ENCODE data around the gene TMEM117. TPM values are rescaled to one million over a fixed set of nuclear protein-coding genes. Genes with fewer than 3 reads are reported as not detected.
"Not testable (repeated sequence)": the region's sequence is repeated elsewhere in the genome, so short reads cannot be mapped to it uniquely, and the experiment has no call there.

The TMEM117 gene
- total RNA-seq, 2 experiments from 2014 or later = 0.50 to 0.63 TPM

DNA sequence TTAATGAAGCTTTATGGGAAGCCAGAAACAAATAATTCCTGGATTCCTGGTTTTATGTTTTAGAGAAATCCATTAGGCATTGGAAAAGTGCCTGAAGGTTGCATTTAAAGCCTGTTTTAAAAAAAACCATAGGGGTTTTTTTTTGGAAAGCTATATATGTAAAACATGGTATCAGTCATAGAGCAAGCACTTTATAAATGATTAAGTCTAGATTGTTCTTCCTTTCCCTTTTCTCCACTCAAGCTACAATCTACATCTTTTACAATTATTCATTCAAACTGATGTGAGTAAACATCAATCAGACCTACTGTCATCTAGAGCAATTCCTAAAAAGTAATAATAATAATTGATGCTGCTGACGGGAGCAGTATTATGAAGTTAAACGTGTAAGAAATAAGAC is 500.7 kb downstream of the TMEM117 start:
- Mint-ChIP-seq H3K9me3 (ENCODE audit: low read depth) (peaks cover 9% of the 10 kb centered on the region), H3K4me3 (no peak overlapping the region), H3K27ac (no peak overlapping the region), H3K36me3 (peaks cover 2% of the 10 kb centered on the region), H3K4me1 (no peaks in the 10 kb centered on the region), H3K27me3 (no peaks in the 10 kb centered on the region)
- ATAC-seq (no peak), DNase-seq (no peak)
- CTCF ChIA-PET = interaction anchor here (1.1 to 1.5 kb wide), 2 partner anchors 11 to 20 kb away, joined by 3 to 6 read pairs; no protein-coding TSS in a partner anchor

DNA sequence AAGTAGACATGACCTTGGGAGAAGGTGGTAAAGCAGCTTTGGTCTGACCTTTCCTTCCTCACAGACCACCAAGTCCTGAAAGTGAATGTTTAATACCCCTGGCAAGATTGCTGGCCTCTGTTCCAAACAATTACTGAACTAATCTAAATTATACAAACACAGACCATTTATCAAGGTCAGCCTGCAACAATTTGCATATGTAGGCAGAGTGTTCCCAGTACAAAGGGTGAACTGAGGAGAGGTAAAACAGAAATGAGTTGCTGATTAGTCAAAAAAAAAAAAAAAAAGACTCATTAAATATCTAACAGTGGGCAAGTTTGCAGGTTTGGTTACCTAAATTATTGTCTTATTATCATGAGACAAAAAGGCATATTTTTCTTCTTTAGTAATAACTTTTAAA is 506.5 kb downstream of the TMEM117 start:
- no peak overlapping the region for H3K27ac Mint-ChIP-seq
- CTCF ChIA-PET = no interaction called here
- no peaks in the 10 kb centered on the region for H3K36me3 Mint-ChIP-seq
- H3K4me1 Mint-ChIP-seq = peaks cover 3% of the 10 kb centered on the region
- ATAC-seq (no peak), DNase-seq (no peak)
- H3K4me3 Mint-ChIP-seq = no peak overlapping the region
- no peaks in the 10 kb centered on the region for H3K27me3 Mint-ChIP-seq
- no peaks in the 10 kb centered on the region for H3K9me3 Mint-ChIP-seq (ENCODE audit: low read depth)

- DNase-seq (no peak), ATAC-seq (no peak)
- H3K4me3 Mint-ChIP-seq = no peak overlapping the region
- H3K36me3 Mint-ChIP-seq = no peaks in the 10 kb centered on the region
- H3K9me3 Mint-ChIP-seq (ENCODE audit: low read depth) = no peaks in the 10 kb centered on the region
- CTCF ChIA-PET = no interaction called here
- peaks cover 3% of the 10 kb centered on the region for H3K4me1 Mint-ChIP-seq
- H3K27me3 Mint-ChIP-seq = no peaks in the 10 kb centered on the region
- no peak overlapping the region for H3K27ac Mint-ChIP-seq
Observed at GRCh38 chr12:44347145-44347544, 511.3 kb downstream of the TMEM117 start.

GRCh38 chr12:44357494-44357893 is 521.6 kb downstream of the TMEM117 start:
- no peaks in the 10 kb centered on the region for H3K9me3 Mint-ChIP-seq (ENCODE audit: low read depth)
- no peaks in the 10 kb centered on the region for H3K4me1 Mint-ChIP-seq
- no peak overlapping the region for H3K27ac Mint-ChIP-seq
- no peaks in the 10 kb centered on the region for H3K36me3 Mint-ChIP-seq
- no peaks in the 10 kb centered on the region for H3K27me3 Mint-ChIP-seq
- no peak overlapping the region for H3K4me3 Mint-ChIP-seq
- DNase-seq (no peak), ATAC-seq (no peak)
- CTCF ChIA-PET = no interaction called here

DNA sequence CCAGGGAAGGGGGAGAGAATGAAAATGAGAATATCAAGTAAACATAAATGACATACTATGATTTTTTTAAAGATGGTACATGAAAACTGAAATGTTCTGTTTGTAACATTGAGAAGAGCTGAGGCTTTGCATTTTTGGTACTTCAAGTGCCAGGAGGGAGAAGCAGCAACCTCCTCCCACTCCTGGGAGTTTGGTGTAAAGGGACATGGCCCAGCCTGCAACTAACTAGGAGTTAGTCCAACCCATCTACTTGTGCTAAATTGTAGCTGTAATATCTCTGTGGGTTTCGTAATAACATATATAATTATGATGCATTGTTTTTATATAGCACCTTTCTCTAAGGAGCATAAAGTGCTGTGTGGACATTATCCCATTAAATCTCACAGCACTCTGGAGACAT is 522.8 kb downstream of the TMEM117 start:
- no peaks in the 10 kb centered on the region for H3K36me3 Mint-ChIP-seq
- CTCF ChIA-PET = no interaction called here
- ATAC-seq (no peak), DNase-seq (no peak)
- no peak overlapping the region for H3K27ac Mint-ChIP-seq
- no peaks in the 10 kb centered on the region for H3K27me3 Mint-ChIP-seq
- H3K4me3 Mint-ChIP-seq = no peak overlapping the region
- no peaks in the 10 kb centered on the region for H3K4me1 Mint-ChIP-seq
- no peaks in the 10 kb centered on the region for H3K9me3 Mint-ChIP-seq (ENCODE audit: low read depth)

- H3K36me3 Mint-ChIP-seq = no peaks in the 10 kb centered on the region
- H3K27ac Mint-ChIP-seq = no peak overlapping the region
- no peaks in the 10 kb centered on the region for H3K4me1 Mint-ChIP-seq
- H3K9me3 Mint-ChIP-seq (ENCODE audit: low read depth) = no peaks in the 10 kb centered on the region
- no peaks in the 10 kb centered on the region for H3K27me3 Mint-ChIP-seq
- CTCF ChIA-PET = no interaction called here
- no peak overlapping the region for H3K4me3 Mint-ChIP-seq
- no peak for ATAC-seq
- no peak for DNase-seq
Observed at GRCh38 chr12:44362947-44363346, 527.1 kb downstream of the TMEM117 start.

- no peaks in the 10 kb centered on the region for H3K36me3 Mint-ChIP-seq
- no peak for DNase-seq
- H3K4me3 Mint-ChIP-seq = no peak overlapping the region
- no peak for ATAC-seq
- CTCF ChIA-PET = no interaction called here
- no peaks in the 10 kb centered on the region for H3K4me1 Mint-ChIP-seq
- H3K27ac Mint-ChIP-seq = no peak overlapping the region
- H3K27me3 Mint-ChIP-seq = no peaks in the 10 kb centered on the region
- no peaks in the 10 kb centered on the region for H3K9me3 Mint-ChIP-seq (ENCODE audit: low read depth)
Observed at GRCh38 chr12:44367136-44367535, 531.3 kb downstream of the TMEM117 start.

- no peak for ATAC-seq
- H3K27me3 Mint-ChIP-seq = no peaks in the 10 kb centered on the region
Observed at GRCh38 chr12:44367916-44368315, 532.0 kb downstream of the TMEM117 start.

DNA sequence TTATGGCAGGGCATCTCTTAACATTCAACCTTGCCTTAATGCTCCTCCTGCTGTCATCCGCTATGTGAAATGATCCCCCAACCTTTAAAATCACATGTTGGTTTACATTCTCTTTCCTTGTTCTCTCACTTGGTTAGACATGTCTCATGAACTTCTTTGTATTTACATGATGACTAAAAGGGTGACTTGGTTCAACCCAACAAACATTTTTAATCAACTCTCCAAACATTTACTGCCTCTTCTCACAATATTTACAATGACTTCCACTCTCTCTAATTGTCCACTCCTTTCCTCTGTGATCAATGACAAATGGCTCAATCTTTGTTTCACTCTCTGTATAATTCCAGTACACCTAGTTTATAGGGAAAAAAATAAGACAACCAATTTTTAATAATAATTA is 534.1 kb downstream of the TMEM117 start:
- Mint-ChIP-seq H3K9me3 (ENCODE audit: low read depth) (no peaks in the 10 kb centered on the region), H3K4me3 (no peak overlapping the region), H3K27ac (no peak overlapping the region), H3K4me1 (no peaks in the 10 kb centered on the region), H3K36me3 (no peaks in the 10 kb centered on the region), H3K27me3 (no peaks in the 10 kb centered on the region)
- CTCF ChIA-PET = no interaction called here
- ATAC-seq (no peak), DNase-seq (no peak)

More at GRCh38 chr12:44367916-44368315, 532.0 kb downstream of the TMEM117 start:
- Mint-ChIP-seq H3K4me1 (no peaks in the 10 kb centered on the region), H3K27ac (no peak overlapping the region), H3K4me3 (no peak overlapping the region), H3K36me3 (no peaks in the 10 kb centered on the region), H3K9me3 (ENCODE audit: low read depth) (no peaks in the 10 kb centered on the region)
- DNase-seq = no peak
- CTCF ChIA-PET = no interaction called here

DNA sequence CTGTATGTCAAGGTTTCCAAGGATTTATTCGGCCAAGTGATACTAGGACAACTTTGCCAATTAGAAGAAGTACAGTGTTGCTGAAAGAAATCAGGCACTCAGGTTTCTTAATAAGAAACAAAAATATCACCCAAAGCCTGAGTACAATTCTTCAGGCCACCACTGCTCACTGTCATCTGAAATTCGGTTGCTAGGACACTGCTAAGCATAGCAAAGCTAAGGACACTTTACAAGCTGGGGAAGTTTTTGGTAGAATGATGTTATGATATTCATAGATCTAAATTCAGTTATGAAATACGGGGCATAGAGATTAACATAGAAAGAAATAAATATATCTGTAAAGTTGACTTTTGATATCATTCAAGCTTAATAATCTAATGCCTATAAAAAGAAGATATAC is 535.1 kb downstream of the TMEM117 start:
- H3K4me3 Mint-ChIP-seq = no peak overlapping the region
- no peaks in the 10 kb centered on the region for H3K9me3 Mint-ChIP-seq (ENCODE audit: low read depth)
- ATAC-seq = no peak

GRCh38 chr12:44372259-44372658 is 536.4 kb downstream of the TMEM117 start:
- H3K4me3 Mint-ChIP-seq = no peak overlapping the region
- H3K4me1 Mint-ChIP-seq = no peaks in the 10 kb centered on the region
- no peak for ATAC-seq
- H3K9me3 Mint-ChIP-seq (ENCODE audit: low read depth) = no peaks in the 10 kb centered on the region
- DNase-seq = no peak
- CTCF ChIA-PET = no interaction called here
- no peaks in the 10 kb centered on the region for H3K27me3 Mint-ChIP-seq
- H3K36me3 Mint-ChIP-seq = no peaks in the 10 kb centered on the region
- no peak overlapping the region for H3K27ac Mint-ChIP-seq

More for the DNA sequence above, 535.1 kb downstream of the TMEM117 start:
- CTCF ChIA-PET = no interaction called here
- Mint-ChIP-seq H3K4me1 (no peaks in the 10 kb centered on the region), H3K27me3 (no peaks in the 10 kb centered on the region), H3K27ac (no peak overlapping the region), H3K36me3 (no peaks in the 10 kb centered on the region)
- no peak for DNase-seq

- Mint-ChIP-seq H3K27me3 (no peaks in the 10 kb centered on the region), H3K4me1 (no peaks in the 10 kb centered on the region), H3K36me3 (no peaks in the 10 kb centered on the region), H3K27ac (no peak overlapping the region), H3K4me3 (no peak overlapping the region), H3K9me3 (ENCODE audit: low read depth) (no peaks in the 10 kb centered on the region)
- no peak for DNase-seq
- ATAC-seq = no peak
- CTCF ChIA-PET = no interaction called here
Observed at GRCh38 chr12:44375694-44376093, 539.8 kb downstream of the TMEM117 start.

DNA sequence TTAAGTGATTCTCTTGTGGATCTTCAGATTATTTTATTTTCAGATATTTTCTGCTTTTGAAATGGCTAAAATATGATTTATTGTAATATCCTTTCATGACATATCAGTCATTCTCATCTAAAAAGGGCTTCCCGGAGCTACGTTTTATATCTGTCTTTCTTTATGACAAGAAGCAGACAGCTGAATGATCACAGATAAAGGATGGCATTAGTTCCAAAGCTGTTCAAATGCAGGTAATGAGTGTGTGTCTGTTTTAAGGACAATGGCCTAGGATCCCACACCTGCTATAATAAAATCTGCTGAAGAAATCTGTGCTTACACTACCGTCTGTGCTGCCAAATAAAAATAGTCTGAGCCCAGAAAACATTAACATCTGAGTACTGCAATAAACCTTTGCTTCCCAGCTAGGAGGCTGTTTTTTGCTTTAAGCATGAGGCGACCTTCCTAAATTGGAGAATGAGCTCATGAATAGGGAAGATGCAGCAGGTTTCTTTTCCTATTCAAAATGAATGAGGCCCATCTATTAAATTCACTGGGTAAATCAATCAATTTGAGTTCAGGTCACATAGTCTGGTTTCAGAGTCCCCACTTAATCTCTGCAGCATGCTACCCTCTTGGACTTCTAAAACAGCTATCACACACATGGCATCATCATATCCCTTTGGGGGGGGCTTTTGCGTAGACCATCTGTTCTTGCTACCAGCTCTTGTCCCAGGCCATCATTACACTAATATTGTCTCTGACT is 541.7 kb downstream of the TMEM117 start:
- Mint-ChIP-seq H3K9me3 (ENCODE audit: low read depth) (no peaks in the 10 kb centered on the region), H3K27me3 (no peaks in the 10 kb centered on the region), H3K27ac (no peak overlapping the region), H3K4me1 (no peaks in the 10 kb centered on the region), H3K4me3 (no peak overlapping the region), H3K36me3 (no peaks in the 10 kb centered on the region)
- DNase-seq (no peak), ATAC-seq (no peak)
- CTCF ChIA-PET = interaction anchor here (1.0 kb wide), 1 partner anchor 22 kb away, joined by 3 read pairs; no protein-coding TSS in a partner anchor

GRCh38 chr12:44379113-44379512 is 543.2 kb downstream of the TMEM117 start:
- CTCF ChIA-PET; H3K27ac Mint-ChIP-seq; H3K4me1 Mint-ChIP-seq; H3K9me3 Mint-ChIP-seq (ENCODE audit: low read depth); DNase-seq; H3K36me3 Mint-ChIP-seq; ATAC-seq; H3K4me3 Mint-ChIP-seq; H3K27me3 Mint-ChIP-seq: not testable (repeated sequence)

- ATAC-seq (no peak), DNase-seq (no peak)
- no peaks in the 10 kb centered on the region for H3K36me3 Mint-ChIP-seq
- no peaks in the 10 kb centered on the region for H3K4me1 Mint-ChIP-seq
- no peak overlapping the region for H3K4me3 Mint-ChIP-seq
- CTCF ChIA-PET = no interaction called here
- H3K27me3 Mint-ChIP-seq = no peaks in the 10 kb centered on the region
- H3K27ac Mint-ChIP-seq = no peak overlapping the region
- no peaks in the 10 kb centered on the region for H3K9me3 Mint-ChIP-seq (ENCODE audit: low read depth)
Observed at GRCh38 chr12:44379831-44380230, 544.0 kb downstream of the TMEM117 start.

Data from activated CD8-positive, alpha-beta memory T cell treated with anti-CD3 and anti-CD28 coated beads, Interleukin-2, amount 10 ng/mL, durations not matched to agents 7 days and 5 days (primary cell).